ENCODE results near the gene UTS2B.

UTS2B gene

GRCh38 chr3:191352014-191352413 is 21.7 kb upstream of the UTS2B start:
- DNase-seq (ENCODE audit: low spot score): no peak

GRCh38 chr3:191350396-191351090 is 20.2 kb upstream of the UTS2B start:
- no peak for DNase-seq (ENCODE audit: low spot score)

- DNase-seq (ENCODE audit: low spot score): no peak
Observed at GRCh38 chr3:191348098-191348497, 17.8 kb upstream of the UTS2B start.

- DNase-seq (ENCODE audit: low spot score): no peak
Observed at GRCh38 chr3:191347228-191347627, 16.9 kb upstream of the UTS2B start.

GRCh38 chr3:191345334-191345733 is 15.0 kb upstream of the UTS2B start:
- DNase-seq (ENCODE audit: low spot score): no peak

GRCh38 chr3:191343913-191344312 is 13.6 kb upstream of the UTS2B start:
- no peak for DNase-seq (ENCODE audit: low spot score)

GRCh38 chr3:191343115-191343514 is 12.8 kb upstream of the UTS2B start:
- DNase-seq (ENCODE audit: low spot score): no peak

GRCh38 chr3:191342411-191342810 is 12.1 kb upstream of the UTS2B start:
- DNase-seq (ENCODE audit: low spot score): no peak

GRCh38 chr3:191342006-191342405 is 11.7 kb upstream of the UTS2B start:
- no peak for DNase-seq (ENCODE audit: low spot score)

GRCh38 chr3:191340966-191341365 is 10.6 kb upstream of the UTS2B start:
- no peak for DNase-seq (ENCODE audit: low spot score)

GRCh38 chr3:191340351-191340750 is 10.0 kb upstream of the UTS2B start:
- DNase-seq (ENCODE audit: low spot score): no peak

- DNase-seq (ENCODE audit: low spot score): no peak
Observed at GRCh38 chr3:191339316-191339917, 9.1 kb upstream of the UTS2B start.

GRCh38 chr3:191338177-191338488 is 7.8 kb upstream of the UTS2B start:
- DNase-seq (ENCODE audit: low spot score): no peak

GRCh38 chr3:191336833-191337232 is 6.5 kb upstream of the UTS2B start:
- DNase-seq (ENCODE audit: low spot score): no peak

- DNase-seq (ENCODE audit: low spot score): no peak
Observed at GRCh38 chr3:191334346-191334893, 4.1 kb upstream of the UTS2B start.

GRCh38 chr3:191333298-191333880 is 3.1 kb upstream of the UTS2B start:
- DNase-seq (ENCODE audit: low spot score): no peak

GRCh38 chr3:191331388-191331787 is 1.1 kb upstream of the UTS2B start:
- DNase-seq (ENCODE audit: low spot score): no peak

GRCh38 chr3:191330530-191331048 is 263 bp upstream of the UTS2B start:
- DNase-seq (ENCODE audit: low spot score): no peak

GRCh38 chr3:191328962-191329653 is 1.2 kb downstream of the UTS2B start, which contains the start of gene CCDC50:
Gene CCDC50, plus strand, starts transcription at chr3:191329394. Its CDS starts 281 bp downstream, at chr3:191329675.
- DNase-seq (ENCODE audit: low spot score): peak; percentile 74

GRCh38 chr3:191328383-191328961 is 1.9 kb downstream of the UTS2B start:
- DNase-seq (ENCODE audit: low spot score): no peak

GRCh38 chr3:191327526-191327925 is 2.8 kb downstream of the UTS2B start:
- no peak for DNase-seq (ENCODE audit: low spot score)

- no peak for DNase-seq (ENCODE audit: low spot score)
Observed at GRCh38 chr3:191324936-191325335, 5.4 kb downstream of the UTS2B start.

All from globus pallidus (tissue), 1 donor.